DOHH2 (cell line): ENCODE measurements around the gene CNEP1R1.

Experiments
- H3F3A ChIP-seq: fragments of 200-600 bp; sonication (generic), shearing (Covaris generic); 2 replicates; pipeline ENCODE4 v1.6.0; 2016; ENCODE audit warnings: antibody characterized with exemption, mild to moderate bottlenecking; ENCODE audit not compliant: control insufficient read depth, insufficient read depth
- H3K27ac ChIP-seq: fragments of 200-600 bp; sonication (generic); 2 replicates; pipeline ENCODE4 v1.5.1; 2014; ENCODE audit warnings: low read depth, mild to moderate bottlenecking, low read length, moderate library complexity
- H3K27me3 ChIP-seq: fragments of 200-600 bp; sonication (generic); 2 replicates; pipeline ENCODE4 v1.6.1; 2014; ENCODE audit warnings: mild to moderate bottlenecking, low read length, mixed read lengths; ENCODE audit not compliant: control insufficient read depth
- H3K36me3 ChIP-seq: fragments of 200-600 bp; sonication (generic); 2 replicates; pipeline ENCODE4 v1.6.1; 2014; ENCODE audit warnings: mild to moderate bottlenecking, low read length, moderate library complexity, mixed read lengths; ENCODE audit not compliant: control insufficient read depth
- H3K4me1 ChIP-seq: fragments of 200-600 bp; sonication (generic); 2 replicates; pipeline ENCODE4 v1.6.1; 2014; ENCODE audit warnings: mild to moderate bottlenecking, low read length, mixed read lengths; ENCODE audit not compliant: control insufficient read depth
- H3K4me2 ChIP-seq: fragments of 200-600 bp; sonication (generic); 2 replicates; pipeline ENCODE4 v1.6.0; 2014; ENCODE audit warnings: mild to moderate bottlenecking, low read length, moderate library complexity
- H3K4me3 ChIP-seq: fragments of 200-600 bp; sonication (generic); 2 replicates; pipeline ENCODE4 v1.5.1; 2014; ENCODE audit warnings: mild to moderate bottlenecking, low read length, mixed read lengths
- H3K79me2 ChIP-seq: fragments of 200-600 bp; sonication (generic); 2 replicates; pipeline ENCODE4 v1.6.1; 2014; ENCODE audit warnings: mild to moderate bottlenecking, low read length, mixed read lengths; ENCODE audit not compliant: control insufficient read depth
- H3K9me2 ChIP-seq: fragments of 200-600 bp; sonication (generic); replicated peaks from 2 replicates; pipeline ENCODE4 v1.6.1; 2014; ENCODE audit warnings: mild to moderate bottlenecking, low read length, mixed read lengths; ENCODE audit not compliant: control insufficient read depth
- H3K9me3 ChIP-seq: fragments of 200-600 bp; sonication (generic); 2 replicates; pipeline ENCODE4 v1.6.1; 2014; ENCODE audit warnings: antibody characterized with exemption, low read length, mixed read lengths; ENCODE audit not compliant: control insufficient read depth, insufficient read depth
- H4K20me1 ChIP-seq: fragments of 200-600 bp; sonication (generic); 2 replicates; pipeline ENCODE4 v1.6.0; 2014; ENCODE audit warnings: low read depth, mild to moderate bottlenecking, antibody characterized with exemption, low read length, moderate library complexity; ENCODE audit not compliant: control insufficient read depth, insufficient read depth
- CTCF ChIP-seq: fragments of 200-600 bp; sonication (generic); IDR thresholded peaks from one replicate; pipeline ENCODE4 v1.5.1; 2014; ENCODE audit warnings: antibody characterized with exemption, mild to moderate bottlenecking, low read depth, low read length; ENCODE audit not compliant: poor library complexity, severe bottlenecking
- EZH2phosphoT487 ChIP-seq: fragments of 200-600 bp; sonication (generic); IDR thresholded peaks from 2 replicates; pipeline ENCODE4 v1.6.1; 2017; ENCODE audit warnings: borderline replicate concordance, mild to moderate bottlenecking, antibody characterized with exemption, low read length, moderate library complexity, mixed read lengths

Gene CNEP1R1

GRCh38 chr16:50058091-50058771 is 33.2 kb downstream of the CNEP1R1 start:
- Histone ChIP-seq H3K27me3 (no peaks in the 10 kb centered on the region), H3K9me3 (no peaks in the 10 kb centered on the region), H3K4me2 (no peak overlapping the region), H4K20me1 (no peaks in the 10 kb centered on the region), H3K27ac (no peak overlapping the region), H3K36me3 (no peaks in the 10 kb centered on the region), H3K79me2 (no peaks in the 10 kb centered on the region), H3K4me1 (no peaks in the 10 kb centered on the region), H3K4me3 (no peak overlapping the region), H3F3A (no peaks in the 10 kb centered on the region), H3K9me2 (no peaks in the 10 kb centered on the region)
- TF ChIP-seq CTCF (no peak), EZH2phosphoT487 (no peak)

GRCh38 chr16:50059111-50059510 is 34.1 kb downstream of the CNEP1R1 start:
- TF ChIP-seq CTCF (no peak), EZH2phosphoT487 (no peak)
- H3K36me3 ChIP-seq = no peaks in the 10 kb centered on the region

GRCh38 chr16:50059669-50060068 is 34.6 kb downstream of the CNEP1R1 start:
- Histone ChIP-seq H3K27ac (no peak overlapping the region), H3K27me3 (no peaks in the 10 kb centered on the region), H3K9me2 (no peaks in the 10 kb centered on the region), H3K79me2 (no peaks in the 10 kb centered on the region), H3K4me2 (no peak overlapping the region), H3K36me3 (no peaks in the 10 kb centered on the region), H3F3A (no peaks in the 10 kb centered on the region), H4K20me1 (no peaks in the 10 kb centered on the region), H3K4me1 (no peaks in the 10 kb centered on the region), H3K4me3 (no peak overlapping the region), H3K9me3 (no peaks in the 10 kb centered on the region)
- no peak for TF ChIP-seq EZH2phosphoT487
- TF ChIP-seq CTCF = no peak

More at GRCh38 chr16:50059111-50059510, 34.1 kb downstream of the CNEP1R1 start:
- Histone ChIP-seq H3K4me1 (no peaks in the 10 kb centered on the region), H3K27me3 (no peaks in the 10 kb centered on the region), H3K4me3 (no peak overlapping the region), H3K27ac (no peak overlapping the region), H3F3A (no peaks in the 10 kb centered on the region), H4K20me1 (no peaks in the 10 kb centered on the region), H3K79me2 (no peaks in the 10 kb centered on the region), H3K4me2 (no peak overlapping the region), H3K9me3 (no peaks in the 10 kb centered on the region), H3K9me2 (no peaks in the 10 kb centered on the region)
